ENCODE data around the gene GRIK1.

- TF ChIP-seq CTCF (IDR thresholded peaks at IDR 0.05) (no peak), EZH2 (IDR thresholded peaks at IDR 0.05; ENCODE audit: borderline replicate concordance, insufficient read depth, low read depth, low read length, poor library complexity, severe bottlenecking) (no peak)
These were observed 306.0 kb downstream of the GRIK1 start for GRCh38 chr21:29633756-29634155.
